Calu3 (cell line): ENCODE measurements around the gene FAF1. TPM values are rescaled to one million over a fixed set of nuclear protein-coding genes. Genes with fewer than 3 reads are reported as not detected.
"Not testable (repeated sequence)": the region's sequence is repeated elsewhere in the genome, so short reads cannot be mapped to it uniquely, and the experiment has no call there.

Source experiments
- BruUV-seq: library from RNA; stranded (reverse); fragments of 400-500 nt; replicated peaks from 2 replicates; lab custom pipeline; 2021; lab: Mats Ljungman, UMichigan
- CTCF ChIA-PET: fragments of 300-600 bp; sonication (Branson Sonifier 250); formaldehyde crosslinking; loops from one replicate; lab custom pipeline; 2022; ENCODE audit warnings: antibody characterized with exemption; lab: Charles Lee
- DNase-seq: peaks from one replicate; pipeline ENCODE4 v3.0.0; 2022
- H3K27ac Mint-ChIP-seq: one replicate; pipeline ENCODE4 v1.8.0; 2022; ENCODE audit warnings: mixed read lengths; ENCODE audit not compliant: unreplicated experiment
- H3K27me3 Mint-ChIP-seq: one replicate; pipeline ENCODE4 v1.8.0; 2022; ENCODE audit warnings: mixed read lengths; ENCODE audit not compliant: unreplicated experiment
- H3K36me3 Mint-ChIP-seq: one replicate; pipeline ENCODE4 v1.8.0; 2022; ENCODE audit warnings: mild to moderate bottlenecking, moderate library complexity, mixed read lengths; ENCODE audit not compliant: insufficient read depth, unreplicated experiment
- H3K4me1 Mint-ChIP-seq: one replicate; pipeline ENCODE4 v1.8.0; 2022; ENCODE audit warnings: mild to moderate bottlenecking, low read depth, mixed read lengths; ENCODE audit not compliant: unreplicated experiment
- H3K4me3 Mint-ChIP-seq: one replicate; pipeline ENCODE4 v1.8.0; 2022; ENCODE audit warnings: mild to moderate bottlenecking, low read depth, moderate library complexity, mixed read lengths; ENCODE audit not compliant: unreplicated experiment
- H3K9me3 Mint-ChIP-seq: one replicate; pipeline ENCODE4 v1.8.0; 2022; ENCODE audit warnings: low read depth, mixed read lengths; ENCODE audit not compliant: unreplicated experiment
- CTCF ChIP-seq: fragments of 200-600 bp; IDR thresholded peaks from one replicate; pipeline ENCODE4 v1.8.0; 2022; ENCODE audit warnings: antibody characterized with exemption; ENCODE audit not compliant: unreplicated experiment
- intact Hi-C: fragments of 100-400 bp; cut with micrococcal nuclease; formaldehyde crosslinking; loops from one replicate; pipeline ENCODE4 v1.10.0; 2022; ENCODE audit not compliant: unreplicated experiment
- total RNA-seq: library from RNA; stranded (reverse); gene quantifications from 2 replicates; pipeline ENCODE4 v1.2.3, GENCODE V29; 2022

FAF1 gene
- total RNA-seq, 1 experiment from 2014 or later = 104 TPM

- BruUV-seq = no TSS peak
- Mint-ChIP-seq H3K9me3 (peaks cover 6% of the 10 kb centered on the region), H3K4me3 (no peak overlapping the region), H3K27me3 (no peaks in the 10 kb centered on the region), H3K27ac (no peak overlapping the region), H3K36me3 (no peaks in the 10 kb centered on the region), H3K4me1 (no peaks in the 10 kb centered on the region)
- no peak for DNase-seq
- CTCF ChIA-PET = no interaction called here
- no peak for TF ChIP-seq CTCF
- intact Hi-C loops = loop anchor here (2.0 kb wide), 1 partner anchor 15 kb away; no protein-coding TSS in a partner anchor
Measured at GRCh38 chr1:50901872-50902271, 58.2 kb downstream of the FAF1 start.

GRCh38 chr1:50898773-50899172 lies 61.3 kb downstream of the FAF1 start:
- no peak for DNase-seq
- H3K4me3 Mint-ChIP-seq = no peak overlapping the region
- intact Hi-C loops = no loop called here
- CTCF ChIA-PET = no interaction called here
- BruUV-seq = no TSS peak
- H3K9me3 Mint-ChIP-seq = peaks cover 6% of the 10 kb centered on the region
- no peak for TF ChIP-seq CTCF
- H3K4me1 Mint-ChIP-seq = no peaks in the 10 kb centered on the region
- H3K36me3 Mint-ChIP-seq = no peaks in the 10 kb centered on the region
- H3K27ac Mint-ChIP-seq = no peak overlapping the region
- H3K27me3 Mint-ChIP-seq = no peaks in the 10 kb centered on the region

GRCh38 chr1:50894340-50894739 lies 65.7 kb downstream of the FAF1 start:
- no peaks in the 10 kb centered on the region for H3K4me1 Mint-ChIP-seq
- no TSS peak for BruUV-seq
- H3K27ac Mint-ChIP-seq = no peak overlapping the region
- no peak overlapping the region for H3K4me3 Mint-ChIP-seq
- H3K9me3 Mint-ChIP-seq = peaks cover 21% of the 10 kb centered on the region
- H3K36me3 Mint-ChIP-seq = no peaks in the 10 kb centered on the region
- CTCF ChIA-PET = no interaction called here
- DNase-seq = no peak
- intact Hi-C loops = no loop called here
- TF ChIP-seq CTCF = no peak
- no peaks in the 10 kb centered on the region for H3K27me3 Mint-ChIP-seq

GRCh38 chr1:50893466-50893865 lies 66.6 kb downstream of the FAF1 start:
- Mint-ChIP-seq H3K9me3 (peaks cover 21% of the 10 kb centered on the region), H3K4me1 (no peaks in the 10 kb centered on the region), H3K27ac (no peak overlapping the region), H3K36me3 (no peaks in the 10 kb centered on the region), H3K4me3 (no peak overlapping the region), H3K27me3 (no peaks in the 10 kb centered on the region)
- DNase-seq = no peak
- no TSS peak for BruUV-seq
- no peak for TF ChIP-seq CTCF
- CTCF ChIA-PET = no interaction called here
- intact Hi-C loops = no loop called here

- intact Hi-C loops, CTCF ChIA-PET, H3K4me1 Mint-ChIP-seq, DNase-seq, H3K4me3 Mint-ChIP-seq, H3K27me3 Mint-ChIP-seq, BruUV-seq, H3K36me3 Mint-ChIP-seq, H3K27ac Mint-ChIP-seq: not testable (repeated sequence)
- peaks cover 11% of the 10 kb centered on the region for H3K9me3 Mint-ChIP-seq
Measured at GRCh38 chr1:50887555-50887954, 72.5 kb downstream of the FAF1 start.
